Measurements from ENCODE around the gene GNAO1. TPM values are rescaled to one million over a fixed set of nuclear protein-coding genes. Genes with fewer than 3 reads are reported as not detected.

Gene GNAO1
- total and polyA plus RNA-seq, 2 of the 13 experiments (the other 11 are each of a cell fraction or from before 2014, with no cell fraction given), result not detected

DNA sequence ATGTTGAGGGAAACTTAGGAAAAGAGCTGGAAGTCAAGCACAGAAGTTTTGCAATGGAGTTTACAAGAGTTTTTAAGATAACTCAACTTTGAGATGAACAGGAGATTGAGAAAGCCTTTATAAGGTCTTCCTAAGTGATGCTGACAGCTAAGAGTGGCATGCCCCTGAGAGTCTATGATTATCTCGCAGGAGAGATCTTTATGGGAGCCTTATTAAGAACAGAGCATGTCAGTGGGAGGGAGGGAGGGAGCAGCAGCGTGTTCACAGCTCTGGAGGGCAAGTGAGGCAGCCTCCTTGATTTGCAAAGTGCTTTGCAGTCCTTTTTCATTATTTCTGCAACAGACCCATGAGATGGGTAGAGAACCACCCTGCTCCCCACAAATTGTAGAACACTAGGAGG, 30.7 kb downstream of the GNAO1 start:
- Histone ChIP-seq H3K27ac (ENCODE audit: extremely low read length, insufficient read depth, low read length) (no peak overlapping the region), H3K9ac (ENCODE audit: insufficient read depth, low read depth, low read length) (no peak overlapping the region), H3K4me1 (ENCODE audit: insufficient read depth, low read length) (no peaks in the 10 kb centered on the region), H3K36me3 (replicated peaks in 1 of 2; ENCODE audit: control insufficient read depth in 1 of 2, insufficient read depth in 2 of 2, low read length in 2 of 2) (no peaks in the 10 kb centered on the region), H3K4me2 (ENCODE audit: low read depth, low read length) (no peak overlapping the region), H3K9me3 (ENCODE audit: low read length) (no peaks in the 10 kb centered on the region), H3K79me2 (ENCODE audit: insufficient read depth, low read length) (no peaks in the 10 kb centered on the region), H3K4me3 (replicated peaks in 1 of 3; ENCODE audit: insufficient read depth in 1 of 3, low read depth in 2 of 3, low read length in 3 of 3) (no peak overlapping the region), H2AFZ (ENCODE audit: low read length) (no peak overlapping the region), H4K20me1 (ENCODE audit: insufficient read depth, low read length) (no peaks in the 10 kb centered on the region), H3K27me3 (ENCODE audit: control insufficient read depth in 1 of 2, insufficient read depth in 2 of 2, low read length in 2 of 2) (peaks cover 0 to 3% of the 10 kb centered on the region in 2 experiments; a peak in 1 of 5 replicates)
- intact Hi-C loops (cut with micrococcal nuclease; ENCODE audit: unreplicated experiment), result no loop called here
- FAIRE-seq (no peak), ATAC-seq (no peak), DNase-seq (ENCODE audit: low spot score) (no peak)
- TF ChIP-seq UBTF (CRISPR knock-in tag; IDR thresholded peaks at IDR 0.05) (no peak), ZNF317 (CRISPR knock-in tag; IDR thresholded peaks at IDR 0.05) (no peak), TOE1 (CRISPR knock-in tag; IDR thresholded peaks at IDR 0.05) (no peak), PHF8 (CRISPR knock-in tag; IDR thresholded peaks at IDR 0.05) (no peak), MLX (CRISPR knock-in tag; IDR thresholded peaks at IDR 0.05) (no peak), ZNF44 (CRISPR knock-in tag; IDR thresholded peaks at IDR 0.05) (no peak), ZNF773 (CRISPR knock-in tag; IDR thresholded peaks at IDR 0.05; ENCODE audit: borderline replicate concordance) (no peak), SP140L (CRISPR knock-in tag; IDR thresholded peaks at IDR 0.05; ENCODE audit: borderline replicate concordance) (no peak), ZNF207 (IDR thresholded peaks at IDR 0.05; ENCODE audit: borderline replicate concordance) (no peak), POGK (CRISPR knock-in tag; conservative IDR thresholded peaks at IDR 0.05) (no peak), FIP1L1 (IDR thresholded peaks at IDR 0.05; ENCODE audit: borderline replicate concordance, insufficient read depth, low read depth, low read length) (no peak), ARHGAP35 (CRISPR knock-in tag; IDR thresholded peaks at IDR 0.05; ENCODE audit: borderline replicate concordance) (no peak)
- TF ChIP-seq, protein P1, sequence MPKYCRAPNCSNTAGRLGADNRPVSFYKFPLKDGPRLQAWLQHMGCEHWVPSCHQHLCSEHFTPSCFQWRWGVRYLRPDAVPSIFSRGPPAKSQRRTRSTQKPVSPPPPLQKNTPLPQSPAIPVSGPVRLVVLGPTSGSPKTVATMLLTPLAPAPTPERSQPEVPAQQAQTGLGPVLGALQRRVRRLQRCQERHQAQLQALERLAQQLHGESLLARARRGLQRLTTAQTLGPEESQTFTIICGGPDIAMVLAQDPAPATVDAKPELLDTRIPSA (CRISPR knock-in tag; IDR thresholded peaks at IDR 0.05; ENCODE audit: borderline replicate concordance), result no peak
- ChIA-PET CTCF (ENCODE audit: low intra/inter-chr PET ratio, low total read pairs) (no interaction called here), POLR2A (no interaction called here)
- no TSS peak for BruUV-seq (replicated peaks)
- WGBS (ENCODE audit: low lambda C conversion rate), result 0% methylated on average over 2 of the region's 2 CpGs
- in situ Hi-C loops (cut with HindIII; ENCODE audit: extremely low pct_ligation_motif_present, low pct_unique_long_range_greater_than_20kb), result no loop called here

Measured in HepG2 (cell line).